Fibroblast of lung (primary cell): ENCODE measurements around the gene FETUB.

Experiments
- EZH2 ChIP-seq: IDR thresholded peaks from 2 replicates; pipeline ENCODE4 v1.5.1; 2012; ENCODE audit warnings: low read length, control low read depth, mild to moderate bottlenecking; ENCODE audit errors: missing control alignments
- TF ChIP-seq, protein P1 (sequence below), 2 donors: IDR thresholded peaks in 1 of 2; conservative IDR thresholded peaks in 1 of 2; 1 replicate in 1 of 2; 2 replicates in 1 of 2; pipeline ENCODE4 v1.5.1; 2011 to 2012; ENCODE audit warnings: low read length in 2 of 2, control low read depth in 1 of 2, inconsistent platforms in 1 of 2, low read depth in 1 of 2, mild to moderate bottlenecking in 1 of 2

DNA sequence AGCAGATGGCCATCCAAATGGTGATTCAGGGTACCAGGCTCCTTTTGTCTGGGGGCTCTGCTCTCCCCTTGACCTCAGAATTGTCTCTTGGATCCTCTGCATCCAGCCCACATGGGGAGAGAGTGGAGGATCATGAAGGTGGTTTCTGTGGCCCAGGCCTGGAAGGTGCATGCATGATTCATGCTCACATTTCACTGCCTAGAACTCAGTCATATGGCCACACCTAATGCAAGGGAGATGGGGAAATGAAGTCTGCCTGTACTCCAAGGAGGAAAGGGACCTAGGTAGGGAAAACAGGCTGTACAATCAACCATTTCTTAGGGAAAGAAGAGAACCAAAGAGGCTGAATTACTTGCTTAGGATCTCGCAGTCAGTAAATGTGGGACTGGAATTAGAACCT is 40.7 kb downstream of the FETUB start:
- TF ChIP-seq, protein P1, sequence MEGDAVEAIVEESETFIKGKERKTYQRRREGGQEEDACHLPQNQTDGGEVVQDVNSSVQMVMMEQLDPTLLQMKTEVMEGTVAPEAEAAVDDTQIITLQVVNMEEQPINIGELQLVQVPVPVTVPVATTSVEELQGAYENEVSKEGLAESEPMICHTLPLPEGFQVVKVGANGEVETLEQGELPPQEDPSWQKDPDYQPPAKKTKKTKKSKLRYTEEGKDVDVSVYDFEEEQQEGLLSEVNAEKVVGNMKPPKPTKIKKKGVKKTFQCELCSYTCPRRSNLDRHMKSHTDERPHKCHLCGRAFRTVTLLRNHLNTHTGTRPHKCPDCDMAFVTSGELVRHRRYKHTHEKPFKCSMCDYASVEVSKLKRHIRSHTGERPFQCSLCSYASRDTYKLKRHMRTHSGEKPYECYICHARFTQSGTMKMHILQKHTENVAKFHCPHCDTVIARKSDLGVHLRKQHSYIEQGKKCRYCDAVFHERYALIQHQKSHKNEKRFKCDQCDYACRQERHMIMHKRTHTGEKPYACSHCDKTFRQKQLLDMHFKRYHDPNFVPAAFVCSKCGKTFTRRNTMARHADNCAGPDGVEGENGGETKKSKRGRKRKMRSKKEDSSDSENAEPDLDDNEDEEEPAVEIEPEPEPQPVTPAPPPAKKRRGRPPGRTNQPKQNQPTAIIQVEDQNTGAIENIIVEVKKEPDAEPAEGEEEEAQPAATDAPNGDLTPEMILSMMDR (conservative IDR thresholded peaks at IDR 0.05 in 1 of 2, IDR thresholded peaks at IDR 0.05 in 1 of 2; ENCODE audit: low read depth in 1 of 2, low read length in 2 of 2), result no peak
- no peak for TF ChIP-seq EZH2
